Activated T-cell treated with anti-CD3 and anti-CD28 coated beads, Interleukin-2, amount 50 U/mL, for 72 hours (primary cell): ENCODE data around the gene KCNH1. TPM values are rescaled to one million over a fixed set of nuclear protein-coding genes. Genes with fewer than 3 reads are reported as not detected.
A peak's percentile ranks its signal among the peaks of the same experiment; 100 is the strongest.

Experiments used
- ATAC-seq, 2 donors: fragments of 150-1000 bp; cut with Tn5 transposase; replicated peaks in 1 of 2; 2 replicates each; pipeline ENCODE4 v1.10.0; 2021; ENCODE audit warnings: moderate library complexity in 2 of 2, mild to moderate bottlenecking in 1 of 2
- DNase-seq, 2 donors: peaks; one replicate each; pipeline ENCODE4 v3.0.0; 2021 to 2022; ENCODE audit warnings: mixed read lengths in 1 of 2
- H3K27ac Mint-ChIP-seq: one replicate; pipeline ENCODE4 v1.8.0; 2022; ENCODE audit warnings: mild to moderate bottlenecking, moderate library complexity, mixed read lengths
- H3K27me3 Mint-ChIP-seq: one replicate; pipeline ENCODE4 v1.8.0; 2022; ENCODE audit warnings: low read depth, mixed read lengths
- H3K36me3 Mint-ChIP-seq, 2 donors: one replicate each; pipeline ENCODE4 v1.8.0; 2022; ENCODE audit warnings: mixed read lengths in 2 of 2, mild to moderate bottlenecking in 1 of 2; ENCODE audit not compliant: insufficient read depth in 2 of 2
- H3K4me1 Mint-ChIP-seq: one replicate; pipeline ENCODE4 v1.8.0; 2022; ENCODE audit warnings: low read depth, mixed read lengths
- H3K4me3 Mint-ChIP-seq, 2 donors: one replicate each; pipeline ENCODE4 v1.8.0; 2022; ENCODE audit warnings: mild to moderate bottlenecking in 2 of 2, mixed read lengths in 2 of 2, moderate library complexity in 2 of 2
- H3K9me3 Mint-ChIP-seq, 2 donors: one replicate each; pipeline ENCODE4 v1.8.0; 2022; ENCODE audit warnings: mixed read lengths in 2 of 2
- total RNA-seq, 2 donors: library from RNA; stranded (reverse); gene quantifications; one replicate each; pipeline ENCODE4 v1.2.3, GENCODE V29; 2022

KCNH1 gene
- total RNA-seq, 2 donors from 2014 or later = not detected

DNA sequence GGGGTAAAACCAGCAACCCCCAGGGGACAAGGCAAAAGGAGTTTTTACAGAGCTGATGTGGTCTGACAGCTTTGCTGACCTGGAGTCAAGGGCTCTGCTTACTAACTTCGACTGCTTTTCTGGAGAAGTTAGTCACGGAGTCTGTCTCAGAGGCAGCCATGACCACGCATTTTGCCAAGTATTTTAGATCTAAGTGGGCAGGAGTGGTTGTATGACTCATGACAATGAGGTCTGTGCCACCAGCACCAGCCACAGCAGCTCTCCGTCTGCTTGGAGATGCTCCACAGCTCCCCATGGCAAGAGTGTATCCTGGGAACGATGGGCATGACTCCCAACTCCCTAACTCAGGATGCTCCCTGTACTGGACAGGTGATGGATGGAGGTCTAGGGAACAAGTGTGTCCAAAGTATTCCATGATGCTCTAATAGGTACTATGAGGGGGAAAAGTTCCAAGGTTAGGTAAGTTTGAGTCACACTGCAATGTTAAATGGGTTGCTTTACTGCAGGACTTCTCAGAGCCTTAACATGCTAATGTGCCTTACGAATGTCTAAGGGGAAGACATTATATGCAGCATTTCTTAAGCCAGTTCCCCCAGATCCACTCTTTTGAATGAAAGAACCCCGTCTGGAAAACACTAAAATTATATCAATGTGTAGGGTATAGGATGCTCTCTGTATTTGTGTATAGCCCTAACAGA, 446.2 kb downstream of the KCNH1 start:
- DNase-seq (peak; percentile 26 to 27), ATAC-seq (peak; percentile 54 to 62)
- Mint-ChIP-seq H3K27me3 (peaks cover 4% of the 10 kb centered on the region), H3K27ac (no peak overlapping the region), H3K9me3 (no peaks in the 10 kb centered on the region), H3K4me3 (peak overlapping the region in 1 of 2 donors; percentile 23), H3K4me1 (peaks cover 39% of the 10 kb centered on the region), H3K36me3 (no peaks in the 10 kb centered on the region)

GRCh38 chr1:210686841-210687240, 447.1 kb downstream of the KCNH1 start:
- Mint-ChIP-seq H3K4me1 (peaks cover 33% of the 10 kb centered on the region), H3K27ac (no peak overlapping the region), H3K27me3 (peaks cover 4% of the 10 kb centered on the region), H3K36me3 (no peaks in the 10 kb centered on the region), H3K4me3 (no peak overlapping the region), H3K9me3 (no peaks in the 10 kb centered on the region)
- ATAC-seq (no peak), DNase-seq (no peak)

- Mint-ChIP-seq H3K27me3 (peaks cover 4% of the 10 kb centered on the region), H3K4me1 (peaks cover 33% of the 10 kb centered on the region), H3K36me3 (no peaks in the 10 kb centered on the region), H3K27ac (no peak overlapping the region), H3K9me3 (no peaks in the 10 kb centered on the region), H3K4me3 (no peak overlapping the region)
- ATAC-seq (no peak), DNase-seq (no peak)
Observed at GRCh38 chr1:210685295-210685650, 448.7 kb downstream of the KCNH1 start.

DNA sequence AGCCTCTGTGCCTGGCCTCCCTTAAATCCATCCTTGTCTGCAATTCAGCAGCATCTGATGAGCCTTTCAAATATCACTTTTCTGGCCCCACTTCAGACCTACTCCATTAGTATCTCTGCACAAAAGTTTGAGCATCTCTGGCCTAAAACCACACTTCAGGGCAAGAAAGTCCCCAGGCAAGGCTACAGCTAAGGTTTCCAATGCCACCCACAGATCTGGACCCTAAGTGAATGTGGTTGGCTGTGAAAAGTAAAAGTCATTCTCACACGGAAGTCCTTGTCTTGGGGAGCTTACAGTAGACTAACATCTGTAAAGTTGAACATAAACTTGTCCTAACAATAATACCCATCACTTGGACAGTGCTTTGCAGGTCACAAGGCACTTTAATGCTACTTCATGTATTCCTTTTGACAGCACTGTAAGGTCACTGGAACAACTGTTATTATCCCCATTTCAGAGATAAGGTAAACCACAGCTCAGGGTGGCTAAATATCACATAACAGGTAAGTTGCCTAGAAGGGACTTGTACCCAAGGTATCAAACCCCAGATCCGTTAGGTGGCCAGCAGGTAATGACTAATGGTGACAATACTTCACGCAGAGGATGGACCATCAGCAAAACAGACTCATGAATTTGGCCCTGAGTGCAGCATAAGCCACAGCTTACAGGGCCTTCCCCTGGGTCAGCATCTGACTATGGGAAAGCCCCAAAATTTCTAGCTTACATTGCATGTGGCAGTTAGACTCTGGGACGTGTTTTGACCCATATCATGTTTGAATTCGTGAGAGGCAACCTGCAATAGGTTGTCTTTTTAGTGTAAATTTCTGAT, 449.3 kb downstream of the KCNH1 start:
- Mint-ChIP-seq H3K27me3 (peaks cover 4% of the 10 kb centered on the region), H3K4me1 (peaks cover 33% of the 10 kb centered on the region), H3K36me3 (no peaks in the 10 kb centered on the region), H3K4me3 (no peak overlapping the region), H3K9me3 (no peaks in the 10 kb centered on the region), H3K27ac (no peak overlapping the region)
- ATAC-seq (peak; percentile 59 to 68), DNase-seq (peak; percentile 20 to 28)

DNA sequence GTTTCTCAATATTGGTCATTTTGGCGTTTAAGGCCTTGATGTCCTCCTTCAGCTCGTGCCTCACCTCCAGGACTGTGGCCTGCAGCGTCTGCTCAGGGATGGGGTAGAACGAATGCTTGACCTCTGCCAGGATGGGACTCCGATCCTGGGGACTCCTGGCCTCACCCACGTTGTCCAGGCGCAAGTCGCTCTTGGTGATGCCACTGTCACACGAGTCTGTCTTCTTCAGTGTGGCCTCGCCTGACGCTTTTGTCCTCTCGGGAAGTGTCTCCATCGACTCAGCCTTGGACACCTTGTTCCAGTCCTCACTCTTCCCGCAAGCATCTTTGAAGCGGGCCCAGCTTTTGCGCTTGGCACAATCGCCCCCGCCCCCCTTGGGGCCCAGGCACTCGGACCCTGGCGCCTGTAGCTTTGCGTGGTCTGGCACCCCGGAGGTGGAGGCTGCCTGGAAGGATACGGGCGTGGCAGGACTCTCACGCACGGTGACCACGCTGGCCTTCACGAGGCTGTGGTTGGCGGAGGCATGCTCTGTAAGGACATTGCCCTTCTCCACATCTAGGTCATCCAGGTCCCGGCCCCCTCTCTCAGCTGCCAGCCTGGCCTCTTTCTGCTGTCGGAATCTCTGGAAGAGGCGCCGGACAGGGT, 450.4 kb downstream of the KCNH1 start:
- Mint-ChIP-seq H3K4me3 (no peak overlapping the region), H3K27ac (no peak overlapping the region), H3K36me3 (no peaks in the 10 kb centered on the region), H3K9me3 (no peaks in the 10 kb centered on the region), H3K27me3 (peaks cover 4% of the 10 kb centered on the region), H3K4me1 (peaks cover 21% of the 10 kb centered on the region)
- DNase-seq (no peak), ATAC-seq (no peak)

DNA sequence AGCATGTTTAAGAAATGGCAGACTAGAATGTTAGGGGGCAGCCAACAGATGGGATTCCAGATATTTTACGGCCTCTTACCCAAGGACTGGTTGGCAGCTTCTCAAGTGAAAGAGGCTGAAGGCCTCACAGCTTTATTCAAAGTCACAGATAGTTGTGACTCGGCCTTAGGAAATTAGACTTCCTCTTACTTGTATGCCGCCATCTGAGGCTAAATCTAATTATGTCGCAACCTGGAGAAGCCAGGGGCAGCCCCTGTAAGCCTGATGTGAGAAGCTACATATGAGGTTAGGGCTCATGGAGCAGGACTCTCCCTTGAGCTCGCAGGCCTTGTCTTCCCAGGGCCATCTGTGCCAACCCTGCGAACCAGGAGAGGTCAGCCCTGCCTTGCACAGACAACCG, 452.8 kb downstream of the KCNH1 start:
- H3K9me3 Mint-ChIP-seq = no peaks in the 10 kb centered on the region

GRCh38 chr1:210678306-210678705, 455.6 kb downstream of the KCNH1 start:
- no peaks in the 10 kb centered on the region for H3K27me3 Mint-ChIP-seq
- H3K36me3 Mint-ChIP-seq = no peaks in the 10 kb centered on the region
- ATAC-seq (no peak), DNase-seq (no peak)
- no peak overlapping the region for H3K27ac Mint-ChIP-seq
- H3K9me3 Mint-ChIP-seq = no peaks in the 10 kb centered on the region
- H3K4me3 Mint-ChIP-seq = no peak overlapping the region
- no peaks in the 10 kb centered on the region for H3K4me1 Mint-ChIP-seq

More for the DNA sequence above, 452.8 kb downstream of the KCNH1 start:
- DNase-seq = no peak
- peaks cover 7% of the 10 kb centered on the region for H3K4me1 Mint-ChIP-seq
- no peak overlapping the region for H3K27ac Mint-ChIP-seq
- H3K27me3 Mint-ChIP-seq = no peaks in the 10 kb centered on the region
- no peak for ATAC-seq
- no peak overlapping the region for H3K4me3 Mint-ChIP-seq
- H3K36me3 Mint-ChIP-seq = no peaks in the 10 kb centered on the region

DNA sequence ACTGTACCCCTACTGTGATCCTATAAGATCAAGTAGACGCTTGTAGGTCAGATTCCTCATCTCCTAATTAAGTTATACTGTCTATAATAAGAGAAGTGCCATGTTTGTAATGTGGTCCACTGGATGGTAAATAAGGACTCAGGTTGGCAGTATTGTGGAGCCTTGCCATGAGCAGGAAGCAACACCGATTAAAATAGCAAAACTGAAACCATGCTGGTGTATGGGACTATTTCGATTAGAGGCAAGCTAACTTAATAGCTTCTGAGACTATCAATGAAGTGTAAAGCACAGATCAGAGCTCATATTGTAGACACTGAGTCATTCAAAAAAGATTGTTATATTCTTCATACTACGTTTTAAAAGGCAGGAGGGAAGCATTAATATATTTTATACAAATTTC, 456.4 kb downstream of the KCNH1 start:
- no peak for ATAC-seq
- no peak for DNase-seq
- no peak overlapping the region for H3K27ac Mint-ChIP-seq
- H3K4me1 Mint-ChIP-seq = no peaks in the 10 kb centered on the region
- no peak overlapping the region for H3K4me3 Mint-ChIP-seq
- no peaks in the 10 kb centered on the region for H3K36me3 Mint-ChIP-seq
- no peaks in the 10 kb centered on the region for H3K27me3 Mint-ChIP-seq
- H3K9me3 Mint-ChIP-seq = no peaks in the 10 kb centered on the region

GRCh38 chr1:210676539-210676938, 457.4 kb downstream of the KCNH1 start:
- Mint-ChIP-seq H3K36me3 (no peaks in the 10 kb centered on the region), H3K27me3 (no peaks in the 10 kb centered on the region), H3K4me1 (no peaks in the 10 kb centered on the region), H3K9me3 (no peaks in the 10 kb centered on the region), H3K4me3 (no peak overlapping the region), H3K27ac (no peak overlapping the region)
- ATAC-seq = no peak
- no peak for DNase-seq

- no peaks in the 10 kb centered on the region for H3K9me3 Mint-ChIP-seq
- no peaks in the 10 kb centered on the region for H3K36me3 Mint-ChIP-seq
- no peaks in the 10 kb centered on the region for H3K27me3 Mint-ChIP-seq
- no peak for DNase-seq
- H3K4me1 Mint-ChIP-seq = no peaks in the 10 kb centered on the region
- H3K27ac Mint-ChIP-seq = no peak overlapping the region
- H3K4me3 Mint-ChIP-seq = no peak overlapping the region
- ATAC-seq = no peak
Observed at GRCh38 chr1:210674151-210674550, 459.8 kb downstream of the KCNH1 start.

DNA sequence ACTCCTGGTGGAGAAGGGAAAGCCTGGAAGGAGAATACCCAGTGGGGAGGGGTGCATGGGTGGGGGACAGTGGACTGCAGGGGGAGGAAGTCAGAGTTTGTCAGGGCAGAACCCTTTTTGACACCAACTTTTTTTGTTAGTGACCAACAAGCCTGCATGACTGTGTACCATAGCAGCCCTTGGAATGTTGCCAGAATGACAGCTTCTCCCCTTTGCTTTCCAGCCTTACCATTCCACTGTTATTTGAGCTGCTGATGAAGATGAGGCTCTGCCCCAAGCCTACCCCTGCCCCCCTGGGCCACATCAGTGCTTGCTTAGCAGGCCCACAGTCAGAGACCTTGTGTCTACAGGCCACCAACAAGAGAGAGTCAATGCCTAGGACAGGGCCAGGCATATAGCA, 464.0 kb downstream of the KCNH1 start:
- Mint-ChIP-seq H3K4me1 (no peaks in the 10 kb centered on the region), H3K27ac (no peak overlapping the region), H3K9me3 (no peaks in the 10 kb centered on the region), H3K36me3 (no peaks in the 10 kb centered on the region), H3K27me3 (no peaks in the 10 kb centered on the region), H3K4me3 (no peak overlapping the region)
- ATAC-seq (no peak), DNase-seq (no peak)

- no peak for ATAC-seq
- Mint-ChIP-seq H3K4me3 (no peak overlapping the region), H3K4me1 (no peaks in the 10 kb centered on the region)
Observed at GRCh38 chr1:210663730-210664573, 470.0 kb downstream of the KCNH1 start.

More at GRCh38 chr1:210663730-210664573, 470.0 kb downstream of the KCNH1 start:
- Mint-ChIP-seq H3K36me3 (no peaks in the 10 kb centered on the region), H3K27ac (no peak overlapping the region), H3K9me3 (no peaks in the 10 kb centered on the region), H3K27me3 (no peaks in the 10 kb centered on the region)
- DNase-seq = no peak
